HG02885 (cell line): ENCODE measurements around the gene NASP.

Experiments
- ATAC-seq: cut with Tn5 transposase; IDR thresholded peaks from one replicate; pipeline ENCODE4 v1.9.1; 2021; ENCODE audit warnings: mild to moderate bottlenecking; ENCODE audit not compliant: unreplicated experiment, poor library complexity

Gene NASP

GRCh38 chr1:45583666-45584350 lies at the start of gene NASP:
Gene NASP (plus strand): TSS chr1:45584041. CDS start chr1:45584147, 106 bp downstream.
- ATAC-seq, result peak; percentile 55

GRCh38 chr1:45535988-45536766 lies 47.7 kb upstream of the NASP start:
- no peak for ATAC-seq

GRCh38 chr1:45536886-45537285 lies 47.0 kb upstream of the NASP start:
- no peak for ATAC-seq

GRCh38 chr1:45541193-45541592 lies 42.6 kb upstream of the NASP start:
- ATAC-seq, result no peak

GRCh38 chr1:45542591-45542990 lies 41.2 kb upstream of the NASP start:
- no peak for ATAC-seq

GRCh38 chr1:45543581-45544417 lies 40.0 kb upstream of the NASP start:
- ATAC-seq, result peak; percentile 44

- ATAC-seq, result no peak
These were observed 39.3 kb upstream of the NASP start for GRCh38 chr1:45544530-45544929.

GRCh38 chr1:45545019-45545493 lies 38.8 kb upstream of the NASP start:
- peak; percentile 67 for ATAC-seq

- no peak for ATAC-seq
These were observed 38.1 kb upstream of the NASP start for GRCh38 chr1:45545553-45546310.

GRCh38 chr1:45550401-45551351 lies 33.2 kb upstream of the NASP start, which contains the start of gene AKR1A1:
Gene AKR1A1 (plus strand): TSS chr1:45550826. CDS start chr1:45561795, 10,969 bp downstream.
- ATAC-seq, result peak; percentile 85

GRCh38 chr1:45551684-45552083 lies 32.2 kb upstream of the NASP start:
- ATAC-seq, result no peak

- no peak for ATAC-seq
These were observed 31.5 kb upstream of the NASP start for GRCh38 chr1:45552331-45552730.

GRCh38 chr1:45554198-45554597 lies 29.6 kb upstream of the NASP start:
- no peak for ATAC-seq

GRCh38 chr1:45557422-45557944 lies 26.4 kb upstream of the NASP start:
- ATAC-seq, result no peak

GRCh38 chr1:45563843-45564242 lies 20.0 kb upstream of the NASP start:
- ATAC-seq, result no peak

- ATAC-seq, result no peak
These were observed 17.1 kb upstream of the NASP start for GRCh38 chr1:45566722-45567121.

- ATAC-seq, result no peak
These were observed 15.9 kb upstream of the NASP start for GRCh38 chr1:45567911-45568310.

GRCh38 chr1:45568421-45568820 lies 15.4 kb upstream of the NASP start:
- ATAC-seq, result no peak

- ATAC-seq, result no peak
These were observed 14.3 kb upstream of the NASP start for GRCh38 chr1:45569571-45569961.
